C4-2B (cell line): ENCODE measurements around the gene ANKLE1.

Experiments used
- ZFX ChIP-seq: fragments of 450-650 bp; IDR thresholded peaks from 2 replicates; pipeline ENCODE4 v1.6.1; 2017
- TF ChIP-seq, protein P1 (sequence below): fragments of 450-650 bp; conservative IDR thresholded peaks from 2 replicates; pipeline ENCODE4 v1.5.1; 2017; ENCODE audit warnings: mild to moderate bottlenecking

DNA sequence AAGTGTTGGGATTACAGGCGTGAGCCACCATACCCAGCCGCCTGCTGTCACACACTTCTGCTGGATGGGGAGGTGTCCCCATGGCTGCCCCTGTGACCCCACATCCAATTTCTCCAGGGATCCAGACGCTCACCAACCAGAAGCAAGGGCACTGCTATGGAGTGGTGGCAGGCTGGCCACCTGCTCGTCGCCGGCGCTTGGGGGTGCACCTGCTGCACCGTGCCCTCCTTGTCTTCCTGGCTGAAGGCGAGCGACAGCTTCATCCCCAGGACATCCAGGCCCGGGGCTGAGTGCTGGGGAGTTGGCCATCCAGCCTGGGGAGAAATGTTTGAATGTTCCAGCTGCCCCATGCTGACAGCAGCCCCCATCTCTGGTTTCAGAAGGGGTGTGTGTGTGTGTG is 4.6 kb downstream of the ANKLE1 start:
- TF ChIP-seq, protein P1, sequence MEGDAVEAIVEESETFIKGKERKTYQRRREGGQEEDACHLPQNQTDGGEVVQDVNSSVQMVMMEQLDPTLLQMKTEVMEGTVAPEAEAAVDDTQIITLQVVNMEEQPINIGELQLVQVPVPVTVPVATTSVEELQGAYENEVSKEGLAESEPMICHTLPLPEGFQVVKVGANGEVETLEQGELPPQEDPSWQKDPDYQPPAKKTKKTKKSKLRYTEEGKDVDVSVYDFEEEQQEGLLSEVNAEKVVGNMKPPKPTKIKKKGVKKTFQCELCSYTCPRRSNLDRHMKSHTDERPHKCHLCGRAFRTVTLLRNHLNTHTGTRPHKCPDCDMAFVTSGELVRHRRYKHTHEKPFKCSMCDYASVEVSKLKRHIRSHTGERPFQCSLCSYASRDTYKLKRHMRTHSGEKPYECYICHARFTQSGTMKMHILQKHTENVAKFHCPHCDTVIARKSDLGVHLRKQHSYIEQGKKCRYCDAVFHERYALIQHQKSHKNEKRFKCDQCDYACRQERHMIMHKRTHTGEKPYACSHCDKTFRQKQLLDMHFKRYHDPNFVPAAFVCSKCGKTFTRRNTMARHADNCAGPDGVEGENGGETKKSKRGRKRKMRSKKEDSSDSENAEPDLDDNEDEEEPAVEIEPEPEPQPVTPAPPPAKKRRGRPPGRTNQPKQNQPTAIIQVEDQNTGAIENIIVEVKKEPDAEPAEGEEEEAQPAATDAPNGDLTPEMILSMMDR = no peak
- TF ChIP-seq ZFX = no peak
